ENCODE data around the gene DPYD. TPM values are rescaled to one million over a fixed set of nuclear protein-coding genes. Genes with fewer than 3 reads are reported as not detected.

Gene DPYD
- total and polyA plus RNA-seq, 9 of the 15 experiments (the other 6 are each of a cell fraction or from before 2014, with no cell fraction given), result 0.03 to 0.25 (median 0.08) TPM; not detected in 2

DNA sequence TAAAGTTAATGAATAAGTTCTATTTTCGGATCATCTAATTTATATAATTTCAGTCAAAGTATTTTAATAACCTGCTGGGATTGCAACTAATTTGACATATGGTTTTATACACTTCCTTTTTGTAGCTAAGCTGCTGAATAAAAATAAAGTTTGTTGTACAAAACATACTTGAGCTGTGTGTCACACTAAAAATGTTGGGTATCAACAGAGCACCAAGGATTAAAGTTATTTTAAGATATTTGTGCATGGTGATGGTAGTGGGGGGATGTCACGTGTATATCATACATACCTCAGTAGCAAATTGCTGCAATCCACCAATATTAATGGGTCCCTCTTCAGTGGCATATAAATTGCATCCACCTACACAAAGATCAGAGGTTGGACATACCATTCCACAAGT is 199.6 kb downstream of the DPYD start:
- in situ Hi-C loops (cut with MboI), result no loop called here
- no peak for FAIRE-seq
- Histone ChIP-seq H3K27me3 (ENCODE audit: control insufficient read depth in 2 of 2, insufficient read depth in 2 of 2, low read length in 2 of 2) (no peaks in the 10 kb centered on the region), H3K36me3 (ENCODE audit: control insufficient read depth, insufficient read depth, low read length) (no peaks in the 10 kb centered on the region), H3K9me1 (ENCODE audit: control insufficient read depth, insufficient read depth, low read length) (no peaks in the 10 kb centered on the region), H3K4me3 (no peak overlapping the region), H3K9me3 (replicated peaks; ENCODE audit: control insufficient read depth, insufficient read depth, low read depth, low read length) (no peaks in the 10 kb centered on the region), H3K4me2 (ENCODE audit: insufficient read depth, low read length) (no peak overlapping the region), H2AFZ (ENCODE audit: low read depth, low read length) (no peak overlapping the region), H4K20me1 (replicated peaks; ENCODE audit: control insufficient read depth, insufficient read depth, low read length) (no peaks in the 10 kb centered on the region), H3K79me2 (ENCODE audit: control insufficient read depth, insufficient read depth, low read length) (no peaks in the 10 kb centered on the region), H3K4me1 (replicated peaks in 1 of 2; ENCODE audit: control insufficient read depth in 2 of 2, insufficient read depth in 2 of 2, low read length in 2 of 2) (no peaks in the 10 kb centered on the region), H3K27ac (ENCODE audit: extremely low read depth, low read depth, low read length) (no peak overlapping the region), H3K9ac (ENCODE audit: insufficient read depth in 1 of 2, low read depth in 2 of 2, low read length in 2 of 2) (no peak overlapping the region)
- ChIA-PET POLR2A (no interaction called here), CTCF (ENCODE audit: low intra/inter-chr PET ratio) (no interaction called here)
- intact Hi-C loops (cut with micrococcal nuclease), result no loop called here
- no peak for ATAC-seq
- 0% methylated on average over 2 of the region's 2 CpGs for WGBS (ENCODE audit: insufficient coverage, low coverage, missing lambda C conversion rate)
- TF ChIP-seq, protein P1, sequence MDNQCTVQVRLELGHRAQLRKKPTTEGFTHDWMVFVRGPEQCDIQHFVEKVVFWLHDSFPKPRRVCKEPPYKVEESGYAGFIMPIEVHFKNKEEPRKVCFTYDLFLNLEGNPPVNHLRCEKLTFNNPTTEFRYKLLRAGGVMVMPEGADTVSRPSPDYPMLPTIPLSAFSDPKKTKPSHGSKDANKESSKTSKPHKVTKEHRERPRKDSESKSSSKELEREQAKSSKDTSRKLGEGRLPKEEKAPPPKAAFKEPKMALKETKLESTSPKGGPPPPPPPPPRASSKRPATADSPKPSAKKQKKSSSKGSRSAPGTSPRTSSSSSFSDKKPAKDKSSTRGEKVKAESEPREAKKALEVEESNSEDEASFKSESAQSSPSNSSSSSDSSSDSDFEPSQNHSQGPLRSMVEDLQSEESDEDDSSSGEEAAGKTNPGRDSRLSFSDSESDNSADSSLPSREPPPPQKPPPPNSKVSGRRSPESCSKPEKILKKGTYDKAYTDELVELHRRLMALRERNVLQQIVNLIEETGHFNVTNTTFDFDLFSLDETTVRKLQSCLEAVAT (IDR thresholded peaks at IDR 0.05), result no peak
- TF ChIP-seq, protein P2, sequence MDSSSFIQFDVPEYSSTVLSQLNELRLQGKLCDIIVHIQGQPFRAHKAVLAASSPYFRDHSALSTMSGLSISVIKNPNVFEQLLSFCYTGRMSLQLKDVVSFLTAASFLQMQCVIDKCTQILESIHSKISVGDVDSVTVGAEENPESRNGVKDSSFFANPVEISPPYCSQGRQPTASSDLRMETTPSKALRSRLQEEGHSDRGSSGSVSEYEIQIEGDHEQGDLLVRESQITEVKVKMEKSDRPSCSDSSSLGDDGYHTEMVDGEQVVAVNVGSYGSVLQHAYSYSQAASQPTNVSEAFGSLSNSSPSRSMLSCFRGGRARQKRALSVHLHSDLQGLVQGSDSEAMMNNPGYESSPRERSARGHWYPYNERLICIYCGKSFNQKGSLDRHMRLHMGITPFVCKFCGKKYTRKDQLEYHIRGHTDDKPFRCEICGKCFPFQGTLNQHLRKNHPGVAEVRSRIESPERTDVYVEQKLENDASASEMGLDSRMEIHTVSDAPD (CRISPR knock-in tag; IDR thresholded peaks at IDR 0.05), result no peak
- TF ChIP-seq EHMT2 (IDR thresholded peaks at IDR 0.05) (no peak), FOSL1 (tag; conservative IDR thresholded peaks at IDR 0.05) (no peak), L3MBTL2 (IDR thresholded peaks at IDR 0.05) (no peak)
- TF ChIP-seq, protein P3, sequence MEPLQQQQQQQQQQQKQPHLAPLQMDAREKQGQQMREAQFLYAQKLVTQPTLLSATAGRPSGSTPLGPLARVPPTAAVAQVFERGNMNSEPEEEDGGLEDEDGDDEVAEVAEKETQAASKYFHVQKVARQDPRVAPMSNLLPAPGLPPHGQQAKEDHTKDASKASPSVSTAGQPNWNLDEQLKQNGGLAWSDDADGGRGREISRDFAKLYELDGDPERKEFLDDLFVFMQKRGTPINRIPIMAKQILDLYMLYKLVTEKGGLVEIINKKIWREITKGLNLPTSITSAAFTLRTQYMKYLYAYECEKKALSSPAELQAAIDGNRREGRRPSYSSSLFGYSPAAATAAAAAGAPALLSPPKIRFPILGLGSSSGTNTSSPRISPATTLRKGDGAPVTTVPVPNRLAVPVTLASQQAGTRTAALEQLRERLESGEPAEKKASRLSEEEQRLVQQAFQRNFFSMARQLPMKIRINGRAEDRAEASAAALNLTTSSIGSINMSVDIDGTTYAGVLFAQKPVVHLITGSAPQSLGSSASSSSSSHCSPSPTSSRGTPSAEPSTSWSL (CRISPR knock-in tag; IDR thresholded peaks at IDR 0.05; ENCODE audit: borderline replicate concordance), result no peak
- no peak for DNase-seq (ENCODE audit: extremely low read depth in 1 of 4, low spot score in 3 of 4)
- no TSS peak for BruUV-seq (replicated peaks)
